GM18861 (cell line): ENCODE measurements around the gene TMCC2.

ENCODE experiments used
- ATAC-seq: cut with Tn5 transposase; IDR thresholded peaks from one replicate; pipeline ENCODE4 v1.9.1; 2021; ENCODE audit not compliant: unreplicated experiment

Gene TMCC2

DNA sequence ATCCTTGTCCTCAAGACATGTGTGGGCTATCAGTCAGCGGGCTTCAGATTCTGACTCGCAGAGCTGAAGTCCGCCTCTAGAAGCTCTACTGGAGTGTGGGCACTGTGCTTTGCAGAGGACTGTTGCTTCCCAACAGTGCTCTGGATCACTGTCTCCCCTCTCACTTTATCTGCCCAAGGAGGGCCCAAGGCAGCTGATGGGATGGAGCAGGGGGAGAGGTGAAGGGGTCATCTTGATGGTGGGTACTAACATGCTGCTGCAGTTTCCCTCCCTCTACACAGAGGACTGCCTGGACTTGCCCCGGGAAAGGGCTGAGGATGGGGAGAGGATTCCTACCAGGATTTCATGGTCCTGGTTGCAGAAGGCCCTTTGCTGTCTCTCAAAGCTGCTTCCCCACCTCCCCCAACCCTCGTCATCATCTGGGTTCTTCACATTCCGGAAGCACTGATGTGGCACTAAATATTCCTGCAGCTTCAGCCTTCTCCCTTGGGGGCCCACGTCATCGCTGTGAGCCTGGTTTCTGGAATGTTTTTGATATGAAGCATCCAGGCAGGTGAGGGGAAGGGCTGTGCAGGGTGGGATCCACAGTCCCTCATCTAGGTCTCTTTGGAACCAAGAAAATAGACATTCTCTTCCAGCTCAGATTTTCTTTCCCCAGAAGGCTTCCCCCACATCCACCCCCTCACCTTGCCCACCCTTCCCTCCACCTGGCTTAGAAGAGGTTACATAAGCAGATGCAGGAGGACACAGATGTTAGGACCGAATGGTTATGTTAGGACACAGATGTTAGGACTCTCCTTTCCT, 70.6 kb downstream of the TMCC2 start:
- no peak for ATAC-seq

DNA sequence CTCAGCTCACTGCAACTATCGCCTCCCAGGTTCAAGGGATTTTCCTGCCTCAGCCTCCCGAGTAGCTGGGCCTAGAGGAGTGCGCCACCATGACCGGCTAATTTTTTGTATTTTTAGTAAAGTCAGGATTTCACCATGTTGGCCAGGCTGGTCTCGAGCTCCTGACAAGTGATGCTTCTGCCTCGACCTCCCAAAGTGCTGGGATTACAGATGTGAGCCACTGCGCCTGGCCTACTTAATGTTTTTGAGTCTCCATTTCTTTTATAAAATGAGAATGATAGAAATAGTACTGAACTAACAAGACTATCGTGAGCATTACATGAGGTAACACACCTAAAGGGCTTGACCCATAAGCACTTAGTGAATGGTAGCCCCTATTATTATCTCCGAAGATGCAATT, 72.4 kb downstream of the TMCC2 start:
- ATAC-seq = no peak

DNA sequence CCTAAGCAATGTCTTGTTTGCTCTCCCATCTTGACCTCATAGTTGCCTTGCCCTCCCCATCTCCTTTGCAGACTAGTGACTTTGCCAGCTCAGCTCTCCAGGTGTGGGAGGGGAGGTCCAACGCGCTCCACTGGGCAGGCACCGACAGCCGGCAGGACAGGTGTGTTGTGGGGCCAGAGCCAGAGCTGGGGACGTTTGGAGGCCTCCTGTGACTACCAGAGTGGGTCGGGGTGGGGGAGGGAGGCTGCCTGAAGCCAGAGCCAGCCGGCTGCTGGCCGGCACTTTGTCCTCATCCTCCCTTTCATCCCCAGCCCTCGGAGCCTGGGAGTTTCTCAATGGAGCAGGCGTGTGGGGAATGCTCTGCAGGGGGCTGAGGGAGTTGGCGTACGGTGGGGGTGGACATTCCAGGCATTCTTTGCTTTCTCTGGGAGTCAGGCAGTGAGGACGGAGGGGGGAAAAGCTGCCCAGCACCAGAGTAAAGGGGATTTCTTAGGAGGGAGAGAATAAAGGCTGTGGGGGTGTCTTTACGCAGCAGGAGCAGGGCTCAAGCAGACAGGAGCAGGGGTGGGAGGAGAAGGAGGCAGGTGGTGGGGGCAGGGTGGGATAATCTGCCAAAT, 73.6 kb downstream of the TMCC2 start:
- ATAC-seq = no peak

DNA sequence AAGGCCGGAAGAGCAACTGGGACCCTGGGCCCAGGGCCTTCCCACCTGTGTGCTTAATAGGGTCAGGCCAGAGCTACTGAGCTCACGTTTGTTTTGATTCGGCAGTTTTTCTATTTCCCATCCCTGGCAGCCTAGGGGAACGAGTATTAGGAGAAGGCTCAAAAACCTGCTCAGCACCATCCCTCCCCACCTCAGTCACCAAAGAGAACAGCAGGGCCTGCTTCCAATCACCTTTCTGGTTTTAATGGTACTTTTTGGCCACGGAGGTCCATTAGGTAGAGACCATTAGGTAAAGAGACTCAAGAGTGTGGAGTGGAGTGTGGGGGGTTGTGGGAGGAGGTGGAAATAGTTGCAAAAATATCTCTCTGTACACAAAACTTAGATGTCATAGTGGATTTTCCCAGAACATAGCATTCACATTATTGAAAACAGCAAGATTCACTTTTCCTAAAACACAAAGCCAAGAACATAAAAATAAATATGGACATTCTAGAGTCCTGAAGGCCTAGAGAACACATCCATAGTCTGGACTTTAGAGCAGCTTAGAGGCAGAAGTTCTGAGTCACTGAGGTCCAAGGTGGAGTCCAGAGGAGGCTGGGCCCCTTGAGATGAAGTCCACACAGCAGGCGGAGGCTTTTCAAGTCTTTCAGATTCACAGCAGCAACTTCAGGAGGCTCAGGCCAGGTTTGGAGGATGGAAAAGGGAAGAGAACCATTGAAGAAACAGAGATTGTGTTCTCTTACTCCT, 74.3 kb downstream of the TMCC2 start:
- no peak for ATAC-seq

DNA sequence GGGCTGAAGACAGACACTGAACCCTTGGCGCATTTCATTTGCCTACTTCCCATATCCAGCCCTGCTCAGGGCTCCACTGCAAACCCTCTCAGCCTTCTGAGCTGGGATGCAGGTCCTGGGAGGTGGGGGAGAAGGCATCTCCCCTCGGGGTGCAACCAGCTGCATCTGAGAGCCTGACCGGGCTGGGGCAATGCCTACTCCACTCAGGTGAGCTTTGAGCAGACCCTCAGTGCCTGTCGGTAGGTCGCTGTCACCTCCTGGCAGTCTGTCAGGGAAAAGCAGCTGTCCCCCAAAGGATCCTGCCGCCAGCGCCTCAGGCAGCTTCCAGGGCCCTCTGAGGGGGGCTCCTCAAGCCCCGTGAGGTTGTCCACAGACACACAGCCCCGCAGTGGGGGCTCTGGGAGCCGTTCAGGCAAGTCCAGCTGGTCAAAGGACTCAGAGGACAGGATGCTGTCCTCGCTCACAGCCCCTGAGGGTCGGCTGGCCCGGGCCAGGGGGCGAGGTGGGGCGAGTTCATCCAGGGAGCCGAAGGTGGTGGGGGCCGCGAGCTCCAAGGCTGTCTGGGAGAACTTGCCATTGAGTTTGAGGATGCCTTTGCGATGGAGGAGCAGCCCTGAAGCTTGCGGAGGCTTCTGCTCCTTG, 75.6 kb downstream of the TMCC2 start:
- ATAC-seq = no peak

DNA sequence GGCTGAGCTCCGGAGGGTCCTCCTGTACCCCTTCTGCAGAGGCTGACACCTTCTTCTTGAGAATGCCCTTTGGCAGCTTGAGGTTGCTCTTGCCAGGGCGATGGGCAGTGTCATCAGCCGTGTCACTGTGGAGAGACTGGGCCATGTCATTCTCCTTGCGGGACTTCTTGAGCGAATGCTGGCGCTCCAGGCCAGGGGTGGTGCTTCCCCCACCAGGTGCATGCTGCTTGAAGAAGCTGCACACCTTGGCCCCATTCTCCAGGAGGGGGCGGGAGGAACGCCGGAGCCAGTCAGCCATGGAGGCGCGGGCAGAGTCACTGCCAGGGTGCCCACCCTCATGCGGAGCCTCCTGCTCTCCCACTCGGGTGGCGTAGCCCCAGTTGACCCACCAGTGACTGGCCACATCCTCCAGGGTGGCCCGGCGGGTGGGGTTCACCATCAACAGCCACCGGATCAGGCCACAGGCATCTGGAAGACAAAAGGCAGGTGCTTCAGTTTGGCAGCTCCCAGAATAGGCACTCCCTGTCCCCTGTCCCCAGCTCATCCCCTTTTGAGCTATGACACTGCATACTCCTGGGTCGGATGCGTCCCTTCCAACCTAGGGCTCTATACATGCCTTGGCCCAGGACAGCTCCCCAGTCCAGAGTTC, 76.4 kb downstream of the TMCC2 start:
- ATAC-seq = no peak

DNA sequence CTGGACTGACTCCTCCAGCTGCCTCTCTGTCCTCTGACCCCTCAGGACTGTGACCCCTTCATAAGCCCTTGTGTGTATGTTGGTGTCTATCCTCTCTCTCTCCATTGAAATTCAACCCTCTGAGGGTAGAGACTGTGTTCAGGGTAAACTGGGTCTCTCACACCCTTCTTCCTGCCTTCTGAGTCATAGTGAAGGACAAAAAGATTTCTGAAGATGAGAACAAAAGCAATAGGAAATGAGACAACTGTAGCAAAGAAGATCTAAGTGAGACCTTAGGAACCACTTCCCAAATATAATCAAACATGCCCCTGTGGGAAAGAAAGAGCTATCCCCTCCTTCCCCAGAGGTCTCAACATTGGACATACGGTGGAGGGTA, 76.9 kb downstream of the TMCC2 start:
- no peak for ATAC-seq

DNA sequence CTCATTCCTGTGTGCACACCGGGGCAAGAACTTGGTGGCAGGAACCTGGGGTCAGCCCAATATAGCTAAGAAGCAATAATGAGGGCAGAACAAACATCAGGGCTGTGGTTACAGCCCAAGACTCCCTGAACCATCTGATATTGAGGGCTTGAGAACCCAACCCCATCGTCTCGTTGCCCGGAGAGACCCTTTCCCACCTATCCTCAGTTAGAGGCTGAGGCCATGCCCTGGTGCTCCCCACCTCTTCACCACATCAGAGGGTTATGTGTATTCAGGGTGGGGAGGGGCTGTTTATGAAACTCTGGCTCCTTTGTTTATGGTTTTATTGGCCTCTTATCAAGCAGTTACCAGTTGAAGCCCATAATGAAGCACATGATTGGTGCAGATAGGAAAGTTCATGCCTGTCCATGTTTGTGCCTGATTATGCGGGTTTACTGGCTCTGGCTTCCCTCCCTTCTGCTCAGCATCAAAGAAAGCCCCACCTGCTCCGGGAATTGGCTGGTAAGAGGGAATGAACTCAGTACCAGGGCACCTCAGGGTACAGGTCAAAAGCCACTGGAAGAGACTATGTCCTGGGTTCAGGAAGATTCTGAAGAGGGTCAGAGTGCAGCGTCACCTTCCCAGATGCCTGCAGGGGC, 79.3 kb downstream of the TMCC2 start:
- ATAC-seq = no peak

DNA sequence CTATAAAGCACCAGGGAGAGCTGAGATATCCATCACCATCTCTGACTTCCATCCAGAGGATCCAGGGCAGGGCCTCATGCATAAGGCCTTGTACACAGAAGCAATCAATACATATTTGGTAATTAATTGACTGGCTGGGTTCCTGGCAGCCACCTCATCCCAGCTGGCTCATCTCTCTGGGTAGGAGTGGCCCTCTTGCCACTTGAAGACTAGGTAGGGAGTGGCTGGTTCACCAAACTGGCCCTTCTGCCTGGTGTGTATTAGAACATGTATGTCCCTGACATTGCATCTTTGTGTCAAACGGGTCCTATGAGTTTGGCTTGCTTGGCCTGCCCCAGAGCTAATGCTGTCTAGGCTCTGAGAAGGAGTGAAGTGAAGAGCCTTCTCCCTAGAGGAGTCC, 82.0 kb downstream of the TMCC2 start:
- no peak for ATAC-seq

DNA sequence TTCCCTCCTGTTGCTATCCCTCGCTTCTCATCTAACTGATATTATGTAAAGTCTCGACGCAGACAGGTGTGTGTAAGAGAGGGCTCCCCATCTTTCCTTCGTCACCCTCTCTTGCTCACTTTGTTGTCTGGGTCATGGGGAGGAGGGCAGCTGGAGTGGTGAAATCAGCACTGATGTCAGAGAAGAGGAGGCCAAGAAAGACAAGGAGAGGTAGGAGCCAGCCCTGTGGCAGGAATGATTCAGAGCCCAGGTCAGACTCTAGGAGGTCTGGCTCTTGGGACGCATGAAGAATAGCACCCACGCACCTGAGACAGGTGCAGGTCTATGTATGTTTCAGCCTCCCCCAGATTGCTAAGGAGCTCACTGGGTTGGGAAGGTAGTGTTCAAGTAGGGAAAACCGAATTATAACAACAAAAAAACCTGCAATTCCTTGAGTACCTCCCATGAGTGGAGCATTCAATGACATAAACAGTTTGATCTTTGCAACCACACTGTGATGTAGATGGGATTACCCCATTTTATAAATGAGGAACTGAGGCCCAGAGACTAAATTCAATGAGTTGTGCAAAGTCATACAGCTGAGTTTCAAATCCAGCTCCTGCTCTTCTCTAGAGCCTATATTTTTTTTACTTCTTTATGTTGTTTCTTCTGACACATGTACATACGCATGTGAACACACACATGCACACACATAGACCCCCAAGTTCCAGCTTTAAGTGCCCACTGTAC, 83.4 kb downstream of the TMCC2 start:
- ATAC-seq = no peak

DNA sequence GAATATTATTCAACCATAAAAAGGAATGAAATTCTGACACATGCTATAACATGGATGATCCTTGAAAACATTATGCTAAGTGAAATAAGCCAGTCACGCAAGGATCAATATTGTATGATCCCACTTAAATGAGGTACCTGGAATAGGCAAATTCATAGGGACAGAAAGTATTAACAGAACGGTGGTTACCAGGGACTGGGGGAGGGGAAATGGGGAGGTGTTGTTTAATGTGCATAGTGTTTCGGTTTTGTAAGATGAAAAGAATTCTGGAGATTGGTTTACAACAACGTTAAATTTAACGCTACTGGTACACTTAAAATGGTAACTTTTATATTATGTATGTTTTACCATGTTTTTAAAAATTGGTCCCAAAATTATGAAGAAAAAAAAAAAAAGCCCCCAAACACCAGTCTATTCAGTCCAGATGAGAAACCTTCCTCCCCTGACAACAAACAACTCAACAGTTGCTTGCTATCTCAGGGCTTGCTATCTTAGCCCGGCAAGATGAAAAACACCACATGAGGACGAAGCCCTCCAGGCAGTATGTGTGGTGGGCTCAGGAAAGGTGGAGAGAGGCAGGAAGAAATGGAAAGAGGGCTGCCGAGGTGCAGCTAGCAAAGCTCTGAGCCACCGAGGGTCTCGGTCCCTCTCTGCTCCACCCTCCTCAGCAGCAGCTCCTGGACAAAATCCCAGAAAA, 85.3 kb downstream of the TMCC2 start:
- ATAC-seq = no peak

DNA sequence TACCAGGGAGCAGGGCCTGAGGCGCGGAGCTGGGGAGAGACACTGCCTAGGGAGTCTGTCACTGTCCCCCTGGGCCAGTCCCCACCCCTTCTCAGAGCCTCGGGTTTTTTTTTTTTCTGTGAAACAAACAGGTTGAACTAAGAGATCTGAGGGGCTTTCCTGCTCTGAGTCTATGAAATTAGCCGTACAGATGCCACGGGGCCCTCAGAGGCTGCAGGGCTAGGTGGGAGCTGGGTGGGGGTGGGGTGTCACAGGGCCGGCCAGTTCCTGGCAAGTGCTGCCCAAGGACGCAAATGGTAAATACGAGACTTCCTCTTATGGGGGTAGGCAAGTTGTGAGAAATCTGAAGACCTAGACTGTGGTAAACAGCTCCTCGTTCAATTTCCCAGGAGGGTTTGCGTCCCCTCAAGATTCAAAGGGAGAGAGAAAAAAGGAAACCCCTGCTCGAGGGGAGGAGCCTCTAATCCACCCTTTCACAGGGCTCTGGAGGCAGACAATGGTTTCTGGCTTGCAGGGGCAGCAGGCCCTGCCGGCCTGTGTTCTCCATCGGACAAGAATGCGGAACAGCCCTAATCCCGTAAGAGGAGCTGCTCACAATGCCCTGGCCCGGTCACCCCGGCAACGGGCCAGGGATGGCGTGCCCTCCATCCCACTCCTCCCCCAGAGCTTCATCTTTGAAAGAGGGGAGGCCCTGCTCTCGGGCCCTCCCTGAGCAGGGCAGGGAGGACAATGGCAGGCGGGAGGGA, 86.0 kb downstream of the TMCC2 start:
- ATAC-seq = peak; percentile 50

DNA sequence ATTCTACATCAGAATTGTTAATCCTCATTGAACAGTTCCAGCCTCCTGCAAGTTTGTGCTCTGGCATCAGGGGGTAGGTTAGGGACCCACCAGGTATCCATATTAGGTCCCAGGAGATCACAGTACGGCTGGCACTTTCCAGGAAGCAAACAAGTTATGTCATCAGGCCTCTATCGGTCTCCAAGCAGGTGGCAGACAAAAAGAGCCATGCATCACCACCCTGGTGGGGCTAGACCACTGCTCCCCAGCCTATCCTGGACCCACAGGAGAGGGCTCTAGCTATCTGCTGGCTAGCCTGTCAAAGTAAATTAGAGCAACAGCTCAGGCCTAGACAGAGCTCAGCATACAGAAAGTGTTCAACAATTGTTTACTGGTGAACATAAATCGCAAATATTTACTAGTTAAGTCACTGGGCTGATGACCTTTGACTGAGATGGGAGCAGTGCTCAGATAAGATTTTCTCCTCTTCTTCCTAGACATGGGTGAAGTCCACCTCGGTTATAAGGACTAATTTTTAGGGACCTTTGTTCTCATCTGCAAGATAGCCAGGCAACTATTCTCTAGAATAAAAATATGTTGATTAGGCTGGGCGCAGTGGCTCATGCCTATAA, 87.4 kb downstream of the TMCC2 start:
- no peak for ATAC-seq

DNA sequence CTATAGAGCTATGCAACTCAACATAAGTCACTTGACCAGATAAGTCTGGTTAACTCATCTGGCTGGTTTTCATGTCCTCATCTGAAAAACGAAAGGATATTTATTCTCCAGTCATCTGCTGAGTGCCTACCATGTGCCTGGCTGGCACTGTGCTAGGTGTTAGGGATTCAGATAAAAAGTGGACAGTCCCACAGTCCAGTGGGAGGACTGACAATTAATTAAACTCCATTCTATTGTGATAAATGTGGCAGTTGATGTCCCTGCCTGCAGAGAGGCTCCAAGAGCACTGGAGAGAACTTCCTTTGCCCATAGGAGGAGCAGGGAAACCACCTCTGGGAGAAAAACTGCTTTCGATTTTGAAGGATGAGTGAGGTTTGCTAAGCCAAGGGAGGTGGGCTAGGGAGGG, 88.4 kb downstream of the TMCC2 start:
- ATAC-seq = no peak

DNA sequence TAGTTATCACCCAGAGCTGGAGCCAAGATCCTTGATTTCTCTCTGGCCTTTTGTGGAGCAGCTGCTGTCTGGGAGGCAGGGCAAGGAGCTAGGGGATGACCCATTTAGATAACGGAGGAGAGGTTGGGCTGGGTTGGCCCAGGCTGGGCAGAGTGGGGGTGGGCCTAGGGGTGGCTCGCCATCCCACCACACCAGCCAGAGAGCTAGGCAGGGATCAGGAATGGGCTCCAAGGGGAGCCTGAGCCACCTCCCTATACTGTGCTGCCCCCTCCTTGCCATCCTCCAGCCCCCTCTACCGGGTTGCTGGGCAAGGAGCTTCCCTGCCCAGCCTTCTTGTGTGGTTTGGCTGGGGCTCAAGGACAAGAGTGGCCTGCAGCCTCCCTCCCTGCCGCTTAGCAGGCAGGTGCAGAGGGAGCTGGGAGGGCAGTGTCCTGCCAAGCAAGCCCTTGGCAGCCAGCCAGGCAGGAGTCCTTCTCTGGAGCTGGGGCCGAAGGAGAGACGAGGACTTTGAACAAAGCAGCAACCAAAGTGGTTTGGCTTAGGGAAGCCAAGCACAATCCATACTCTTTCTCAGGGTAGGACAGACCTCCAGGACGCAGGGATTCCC, 89.7 kb downstream of the TMCC2 start:
- ATAC-seq = no peak

DNA sequence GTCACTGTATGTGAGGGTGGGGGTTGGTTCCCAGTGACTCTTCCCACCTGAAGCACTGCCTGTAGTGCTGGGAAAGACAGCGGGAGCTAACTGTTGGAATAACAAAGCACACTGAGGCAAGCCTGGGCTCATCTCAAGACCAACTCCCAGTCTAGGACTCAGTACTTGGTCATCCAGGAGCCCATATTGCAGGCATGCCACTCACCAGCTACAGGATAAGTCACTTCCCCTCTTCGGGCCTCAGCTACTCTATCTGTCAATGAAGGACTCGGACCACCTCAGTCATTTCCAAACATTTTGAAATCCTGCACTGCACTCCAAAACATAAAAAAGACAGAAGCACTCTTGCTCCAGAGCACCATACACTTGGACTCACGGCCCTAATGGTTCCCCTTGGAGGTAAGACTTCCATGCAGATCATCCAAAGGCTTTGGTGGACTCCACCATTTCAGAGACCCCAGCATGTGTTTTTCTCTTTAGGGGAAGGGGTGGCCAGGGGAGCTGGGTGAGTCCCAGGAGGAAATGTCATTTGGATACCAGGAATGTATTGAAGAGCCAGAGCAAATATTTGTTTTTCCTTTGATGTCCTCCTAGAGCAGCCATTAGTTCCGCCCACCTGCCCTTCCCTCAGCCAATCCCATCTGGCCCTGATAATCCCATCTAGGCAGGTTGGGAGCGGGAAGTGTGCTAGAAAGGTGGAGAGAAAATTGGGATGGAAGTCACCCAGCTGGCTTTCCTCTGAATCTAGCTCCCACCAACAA, 90.7 kb downstream of the TMCC2 start:
- ATAC-seq = no peak
